ENCODE results near the gene PIP4K2C.
"Not testable (repeated sequence)": the region's sequence is repeated elsewhere in the genome, so short reads cannot be mapped to it uniquely, and the experiment has no call there.

Gene PIP4K2C

DNA sequence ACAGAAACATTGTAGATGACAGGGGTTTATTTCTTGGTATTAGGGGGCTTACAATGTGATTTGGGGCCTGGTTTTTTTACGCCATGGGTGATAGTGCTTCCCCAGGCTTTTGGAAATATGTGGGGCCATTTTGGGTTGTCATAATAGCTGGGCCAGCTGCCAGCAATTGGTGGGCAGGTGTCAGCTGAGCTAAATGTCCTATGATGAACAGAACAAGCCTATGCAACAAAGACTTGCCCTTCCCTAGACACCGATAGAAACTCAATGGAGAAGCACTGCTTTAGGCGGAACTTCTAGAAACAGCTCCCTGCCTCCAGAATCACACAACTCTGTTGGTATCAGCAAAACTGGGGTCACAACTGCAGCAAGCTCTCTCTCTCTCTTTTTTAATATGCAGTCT lies 47.1 kb downstream of the PIP4K2C start:
- Histone ChIP-seq H3K27me3 (ENCODE audit: insufficient read depth, low read length) (peaks cover 2% of the 10 kb centered on the region), H3K36me3 (ENCODE audit: insufficient read depth, low read length) (no peaks in the 10 kb centered on the region), H2AFZ (ENCODE audit: low read depth, low read length) (no peak overlapping the region), H3K4me3 (ENCODE audit: low read length) (no peak overlapping the region), H3K9me3 (ENCODE audit: low read length) (no peaks in the 10 kb centered on the region), H3K4me1 (ENCODE audit: insufficient read depth, low read length) (no peaks in the 10 kb centered on the region)

DNA sequence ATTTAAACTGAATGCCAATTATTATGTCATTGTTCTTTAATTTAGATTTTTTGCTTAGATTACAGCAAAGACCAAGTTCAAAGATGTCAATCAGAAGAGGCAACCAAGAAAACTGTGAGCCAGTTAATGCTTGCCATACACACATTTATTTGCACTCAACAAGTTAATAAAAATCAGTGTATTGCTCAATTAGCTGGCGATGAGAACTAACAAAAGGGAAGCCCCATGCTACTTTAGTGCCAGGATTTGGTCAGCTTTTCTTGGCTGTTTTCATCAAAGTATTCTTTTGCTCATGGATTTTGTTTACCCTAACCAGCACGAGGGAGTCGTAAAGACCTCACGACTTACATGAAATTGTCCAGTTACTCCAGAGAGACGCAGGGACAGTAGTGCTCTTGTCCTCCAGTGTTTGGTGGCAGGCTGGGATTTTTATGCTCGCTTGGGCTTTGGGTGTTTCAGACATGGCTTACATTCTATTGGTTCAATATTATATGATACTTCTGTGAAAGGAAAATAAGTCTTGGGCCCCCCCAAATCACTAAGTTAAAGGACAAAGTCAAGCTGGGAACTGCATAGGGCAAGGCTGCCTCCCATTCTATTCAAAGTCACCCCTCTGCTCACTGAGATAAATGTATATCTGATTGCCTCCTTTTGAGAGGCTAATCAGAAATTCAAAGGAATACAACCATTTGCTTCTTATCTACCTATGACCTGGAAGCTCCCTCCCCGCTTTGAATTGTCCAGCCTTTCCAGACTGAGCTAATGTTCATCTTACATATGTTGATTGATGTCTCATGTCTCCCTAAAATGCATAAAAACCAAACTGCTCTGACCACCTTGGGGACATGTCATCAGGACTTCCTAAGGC lies 49.4 kb downstream of the PIP4K2C start:
- H3K9me3 ChIP-seq (ENCODE audit: low read length): no peaks in the 10 kb centered on the region
- no peaks in the 10 kb centered on the region for H3K36me3 ChIP-seq (ENCODE audit: insufficient read depth, low read length)
- H3K4me1 ChIP-seq (ENCODE audit: insufficient read depth, low read length): no peaks in the 10 kb centered on the region
- H3K27me3 ChIP-seq (ENCODE audit: insufficient read depth, low read length): peaks cover 2% of the 10 kb centered on the region
- H3K4me3 ChIP-seq (ENCODE audit: low read length): no peak overlapping the region
- H2AFZ ChIP-seq (ENCODE audit: low read depth, low read length): no peak overlapping the region

DNA sequence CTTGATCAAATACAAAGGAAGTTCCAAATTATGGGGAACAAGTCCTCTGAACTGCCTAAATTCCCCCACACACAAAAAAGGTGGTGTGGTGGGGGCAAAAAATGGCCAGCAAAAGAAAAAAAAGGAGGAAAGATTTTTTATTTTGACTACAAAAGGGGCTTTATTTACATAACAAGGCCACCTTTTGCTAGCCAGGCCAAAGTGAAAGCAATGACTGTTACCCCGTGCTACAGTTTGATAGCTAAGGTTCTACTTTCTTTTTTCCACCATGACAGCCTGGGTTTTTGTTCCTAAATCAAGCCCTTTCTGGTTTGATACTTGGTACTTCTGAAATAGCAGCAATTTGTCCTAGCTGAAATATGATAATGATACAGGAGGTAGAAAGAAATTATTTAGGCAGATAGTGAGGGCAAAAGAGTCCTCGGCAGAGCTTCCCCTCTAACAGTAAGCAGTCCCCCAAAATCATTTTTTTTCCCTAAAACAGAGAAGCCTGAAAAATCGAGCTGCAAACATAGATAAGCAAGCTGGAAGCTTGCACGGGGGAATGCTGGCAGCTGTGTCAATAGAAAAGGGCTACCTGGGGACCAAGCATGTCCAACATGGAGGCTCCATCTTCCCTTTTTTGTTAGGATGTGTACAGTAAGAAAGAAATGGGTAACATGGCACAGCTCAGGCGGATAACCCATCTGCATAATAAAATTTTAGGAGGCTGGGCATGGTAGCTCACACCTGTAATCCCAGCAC lies 50.9 kb downstream of the PIP4K2C start:
- Histone ChIP-seq H3K9me3 (ENCODE audit: low read length) (no peaks in the 10 kb centered on the region), H3K4me3 (ENCODE audit: low read length) (no peak overlapping the region), H2AFZ (ENCODE audit: low read depth, low read length) (no peak overlapping the region), H3K4me1 (ENCODE audit: insufficient read depth, low read length) (no peaks in the 10 kb centered on the region), H3K27me3 (ENCODE audit: insufficient read depth, low read length) (peaks cover 2% of the 10 kb centered on the region), H3K36me3 (ENCODE audit: insufficient read depth, low read length) (no peaks in the 10 kb centered on the region)

GRCh38 chr12:57645990-57646658 lies 55.1 kb downstream of the PIP4K2C start:
- H3K4me1 ChIP-seq (ENCODE audit: insufficient read depth, low read length); H3K4me3 ChIP-seq (ENCODE audit: low read length); H3K9me3 ChIP-seq (ENCODE audit: low read length); H3K27me3 ChIP-seq (ENCODE audit: insufficient read depth, low read length); H3K36me3 ChIP-seq (ENCODE audit: insufficient read depth, low read length); H2AFZ ChIP-seq (ENCODE audit: low read depth, low read length): not testable (repeated sequence)

DNA sequence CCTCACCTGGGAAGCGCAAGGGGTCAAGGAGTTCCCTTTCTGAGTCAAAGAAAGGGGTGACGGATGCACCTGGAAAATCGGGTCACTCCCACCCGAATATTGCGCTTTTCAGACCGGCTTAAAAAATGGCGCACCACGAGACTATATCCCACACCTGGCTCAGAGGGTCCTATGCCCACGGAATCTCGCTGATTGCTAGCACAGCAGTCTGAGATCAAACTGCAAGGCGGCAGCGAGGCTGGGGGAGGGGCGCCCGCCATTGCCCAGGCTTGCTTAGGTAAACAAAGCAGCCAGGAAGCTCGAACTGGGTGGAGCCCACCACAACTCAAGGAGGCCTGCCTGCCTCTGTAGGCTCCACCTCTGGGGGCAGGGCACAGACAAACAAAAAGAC lies 55.7 kb downstream of the PIP4K2C start:
- not testable (repeated sequence) for H2AFZ ChIP-seq (ENCODE audit: low read depth, low read length); H3K36me3 ChIP-seq (ENCODE audit: insufficient read depth, low read length); H3K9me3 ChIP-seq (ENCODE audit: low read length); H3K4me1 ChIP-seq (ENCODE audit: insufficient read depth, low read length); H3K27me3 ChIP-seq (ENCODE audit: insufficient read depth, low read length); H3K4me3 ChIP-seq (ENCODE audit: low read length)

Data from neuron (in vitro differentiated cells).